GM04503 (cell line): ENCODE results near the gene EBF4.
"Not testable (repeated sequence)": the region's sequence is repeated elsewhere in the genome, so short reads cannot be mapped to it uniquely, and the experiment has no call there.

Experiments
- DNase-seq: peaks from one replicate; pipeline ENCODE4 v3.0.0-alpha.2; 2012; ENCODE audit warnings: low read depth

Gene EBF4

GRCh38 chr20:2757969-2758368, 65.4 kb downstream of the EBF4 start:
- DNase-seq, result no peak

GRCh38 chr20:2759143-2759542, 66.6 kb downstream of the EBF4 start:
- DNase-seq, result no peak

DNA sequence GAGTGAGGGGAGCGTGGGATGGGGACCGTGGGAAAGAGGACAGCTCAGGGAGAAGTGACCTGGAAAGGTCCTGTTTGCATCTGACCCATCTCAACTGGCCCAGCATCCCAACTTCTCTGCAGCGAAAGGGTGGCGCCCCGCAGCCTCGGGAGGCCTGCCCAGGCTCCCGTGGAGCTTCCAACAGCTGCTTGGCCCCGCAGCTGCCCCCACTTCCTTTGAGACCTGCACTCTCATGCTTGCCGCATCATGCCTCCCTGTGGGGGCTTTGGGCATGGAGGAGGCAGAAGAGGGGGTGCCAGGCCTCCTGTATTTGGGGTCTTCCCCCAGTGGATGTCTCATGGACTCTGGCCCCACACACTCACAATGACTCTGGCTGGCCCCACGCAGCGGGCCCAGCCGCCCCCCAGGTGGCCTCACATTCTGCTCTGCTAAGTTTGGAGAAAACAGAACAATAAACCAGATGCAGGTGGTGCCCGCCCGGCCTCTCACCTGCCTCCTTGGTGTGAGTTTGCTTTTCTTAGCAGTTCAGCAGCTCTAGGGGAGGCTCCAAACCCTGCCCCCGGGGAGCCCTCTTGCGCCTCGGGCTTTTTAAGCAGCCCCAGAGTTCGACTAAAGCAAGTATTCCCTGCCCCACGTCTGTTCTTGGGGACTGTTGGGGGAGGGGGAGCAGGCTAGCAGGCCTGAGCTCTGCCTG, 67.2 kb downstream of the EBF4 start:
- DNase-seq, result no peak

DNA sequence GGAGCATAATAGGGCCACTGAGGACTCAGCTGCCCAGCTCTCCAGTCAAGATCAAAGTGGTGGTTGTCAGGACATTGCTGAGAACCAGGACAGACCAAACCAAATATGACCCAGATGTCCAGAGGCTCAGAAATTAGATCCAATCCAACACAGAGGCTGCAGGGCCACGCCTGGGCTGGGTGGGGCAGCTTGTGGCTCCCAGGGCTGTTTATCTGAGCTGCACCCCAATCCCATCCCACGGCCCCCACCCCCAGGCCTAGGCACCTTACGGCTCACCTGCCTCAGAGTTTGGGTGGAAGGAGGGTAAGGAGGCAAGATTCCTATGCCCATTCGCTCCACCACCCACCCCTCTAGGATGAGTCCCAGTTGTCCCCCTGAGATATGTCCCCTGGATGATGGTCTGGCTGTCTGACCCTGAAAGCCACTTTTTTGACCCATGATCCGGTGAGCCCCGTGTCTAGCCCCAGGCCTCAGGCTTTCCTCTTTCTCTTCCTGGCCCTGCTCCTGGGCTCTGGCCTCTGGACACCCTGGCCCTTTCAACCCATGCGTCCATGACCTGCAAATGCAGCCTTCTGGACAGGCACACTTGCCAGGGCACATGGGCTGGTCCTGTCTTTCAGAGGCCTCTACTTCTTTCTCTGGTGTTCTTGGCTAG, 67.8 kb downstream of the EBF4 start:
- no peak for DNase-seq

DNA sequence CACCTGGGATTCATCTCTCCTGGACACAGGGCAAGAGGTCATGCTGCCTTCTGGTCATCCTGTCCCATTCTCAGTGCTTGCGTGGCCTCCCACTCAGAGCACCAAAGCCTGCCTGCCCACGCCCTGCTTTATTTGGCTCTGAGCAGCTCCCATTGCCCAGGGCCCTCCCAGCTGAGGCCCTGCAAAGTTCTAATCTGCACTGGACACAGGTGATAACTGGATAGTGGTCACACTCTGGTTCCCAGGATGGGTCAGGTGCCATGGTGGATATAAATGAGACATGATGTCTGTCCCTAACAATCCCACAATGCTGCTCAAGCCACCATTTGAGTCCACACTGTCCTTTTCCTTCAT, 68.3 kb downstream of the EBF4 start:
- DNase-seq, result no peak

DNA sequence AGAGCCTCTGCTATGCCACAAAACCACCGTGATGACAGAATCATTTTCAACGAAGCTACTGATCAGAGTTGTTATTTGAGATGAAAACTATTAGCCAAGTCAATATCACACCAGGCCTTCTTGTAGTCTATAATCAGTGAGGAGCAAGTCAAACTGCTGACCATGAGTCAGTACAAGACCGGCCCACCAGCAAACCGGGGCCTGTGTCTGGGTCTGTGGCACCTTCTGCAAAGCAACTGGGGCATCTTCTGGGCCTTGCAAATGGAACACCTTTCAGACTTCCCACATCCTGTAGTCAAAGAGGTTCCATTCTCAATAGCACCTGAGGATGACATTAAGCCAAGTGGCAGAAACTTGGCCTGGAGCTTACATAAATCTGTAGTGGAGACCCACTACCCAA, 69.3 kb downstream of the EBF4 start:
- no peak for DNase-seq

DNA sequence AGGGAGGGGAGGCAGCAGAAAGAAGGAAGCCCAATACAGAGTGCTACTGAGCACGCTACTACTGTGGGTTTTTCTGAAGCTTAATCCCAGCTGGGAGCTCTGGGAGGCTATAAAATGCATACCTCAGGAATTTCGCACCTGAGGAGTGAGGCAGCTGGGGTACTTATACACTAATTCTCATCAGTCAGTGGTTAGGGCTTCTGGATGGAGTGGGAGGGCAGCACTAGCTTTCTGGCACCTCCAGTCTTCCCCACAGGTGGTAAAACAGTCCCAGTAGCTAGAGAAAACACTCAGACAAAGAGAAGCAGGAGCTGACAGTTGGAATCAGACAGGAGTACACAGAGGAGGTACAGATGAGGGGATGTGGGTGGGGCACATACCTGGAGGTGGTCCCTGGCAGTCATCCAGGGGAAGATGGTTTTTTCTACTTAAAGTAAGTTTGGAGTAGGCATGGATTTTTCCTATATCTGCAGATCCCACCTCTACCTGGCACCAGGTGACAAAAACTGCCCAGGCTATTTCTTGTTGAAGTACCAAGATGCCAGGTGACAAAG, 70.1 kb downstream of the EBF4 start:
- DNase-seq, result no peak

GRCh38 chr20:2763186-2763585, 70.6 kb downstream of the EBF4 start:
- DNase-seq, result no peak

DNA sequence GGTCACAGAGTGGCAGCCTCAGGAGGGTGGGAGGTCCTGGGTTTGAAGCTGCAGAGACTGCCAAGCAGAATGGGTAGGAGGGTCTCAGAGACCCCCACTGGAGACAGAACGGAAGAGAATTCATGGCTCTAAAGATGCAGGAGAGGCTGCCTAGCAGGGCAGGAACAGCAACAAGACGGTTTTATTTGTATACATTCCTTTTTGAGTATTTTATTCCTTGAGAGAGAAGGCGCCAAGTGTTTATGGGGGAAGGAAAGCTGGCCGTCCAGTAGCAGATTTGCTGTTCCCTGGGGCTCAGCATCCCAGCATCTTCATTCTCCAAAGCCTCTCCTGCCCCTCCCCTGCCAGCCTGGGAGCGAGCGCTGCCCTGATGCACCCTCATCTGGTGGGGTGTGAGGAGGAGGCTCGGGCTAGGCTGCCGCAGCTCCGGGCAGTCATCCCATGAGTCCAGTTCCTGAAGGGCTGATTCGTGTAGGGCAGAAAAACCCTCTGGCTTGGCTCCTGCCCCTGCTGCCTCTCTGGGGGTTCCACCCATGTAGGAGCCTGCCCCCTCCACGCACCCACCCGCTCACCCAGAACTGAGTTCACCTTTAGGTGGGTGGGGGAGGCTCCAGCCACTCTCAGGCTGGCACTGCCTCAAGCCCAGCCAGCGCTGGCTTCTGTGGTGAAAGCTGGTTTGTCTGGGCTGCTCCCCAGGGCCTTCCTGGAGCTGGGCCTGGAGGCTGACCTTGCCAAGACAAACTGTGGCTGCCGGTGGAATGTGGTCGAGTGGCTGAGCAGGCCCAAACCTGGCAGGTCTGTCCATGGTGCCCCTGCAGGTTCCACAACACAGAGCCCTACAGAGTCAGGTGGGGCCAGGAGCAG, 75.4 kb downstream of the EBF4 start:
- peak; percentile 13 for DNase-seq

DNA sequence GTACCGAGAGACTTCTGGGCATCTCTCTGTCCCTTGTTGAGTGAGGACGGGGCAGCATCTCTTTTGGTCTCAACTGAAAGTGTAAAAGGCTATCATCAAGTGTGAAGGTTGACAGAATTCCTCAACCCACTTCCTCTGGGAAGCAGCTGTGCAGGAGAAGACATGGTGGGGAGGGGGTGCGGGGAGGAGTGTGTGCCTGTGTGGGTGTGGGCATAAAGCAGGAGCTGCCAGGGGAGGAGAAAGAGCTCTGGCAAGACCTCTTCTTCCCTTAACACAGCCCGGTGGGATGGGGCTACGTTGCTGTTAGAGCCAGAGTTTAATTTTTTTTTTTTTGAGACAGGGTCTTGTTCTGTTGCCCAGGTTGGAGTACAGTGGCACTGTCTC, 76.0 kb downstream of the EBF4 start:
- DNase-seq, result no peak

DNA sequence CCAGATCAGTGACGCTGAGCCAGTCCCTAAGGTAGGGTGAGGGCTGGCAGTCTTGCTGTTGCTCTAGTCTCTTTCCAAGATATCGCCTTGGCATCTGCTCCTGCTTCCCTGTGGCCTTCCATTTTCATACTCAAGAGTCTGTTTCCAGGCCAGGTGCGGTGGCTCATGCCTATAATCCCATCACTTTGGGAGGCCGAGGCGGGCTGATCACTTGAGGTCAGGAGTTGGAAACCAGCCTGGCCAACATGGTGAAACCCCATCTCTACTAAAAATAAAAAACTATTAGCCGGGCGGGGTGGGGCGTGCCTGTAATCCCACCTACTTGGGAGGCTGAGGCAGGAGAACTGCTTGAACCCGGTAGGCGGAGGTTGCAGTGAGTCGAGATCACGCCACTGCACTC, 77.5 kb downstream of the EBF4 start:
- not testable (repeated sequence) for DNase-seq

DNA sequence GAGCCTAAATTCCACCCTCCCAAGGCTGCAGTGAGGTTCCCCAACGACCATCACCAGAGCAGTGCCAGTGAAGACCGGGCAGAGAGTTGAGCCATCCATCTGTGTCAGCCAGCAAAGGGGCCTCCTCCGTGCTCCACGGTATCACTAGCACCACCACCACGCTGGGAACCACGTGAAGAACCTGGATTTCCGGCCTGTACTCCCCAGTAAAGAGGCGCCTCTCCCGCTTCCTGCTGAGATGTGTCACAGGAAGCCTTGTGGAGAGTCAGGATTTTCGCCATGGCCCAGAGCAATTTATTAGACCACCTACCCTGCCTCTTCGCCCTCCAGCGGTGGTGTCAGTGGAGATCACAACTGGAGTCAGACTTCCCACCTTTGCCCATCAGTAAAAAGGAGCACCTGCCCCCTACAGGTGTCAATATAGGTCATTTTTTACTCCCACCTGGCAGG, 79.1 kb downstream of the EBF4 start:
- no peak for DNase-seq

GRCh38 chr20:2773812-2774211, 81.2 kb downstream of the EBF4 start:
- no peak for DNase-seq

DNA sequence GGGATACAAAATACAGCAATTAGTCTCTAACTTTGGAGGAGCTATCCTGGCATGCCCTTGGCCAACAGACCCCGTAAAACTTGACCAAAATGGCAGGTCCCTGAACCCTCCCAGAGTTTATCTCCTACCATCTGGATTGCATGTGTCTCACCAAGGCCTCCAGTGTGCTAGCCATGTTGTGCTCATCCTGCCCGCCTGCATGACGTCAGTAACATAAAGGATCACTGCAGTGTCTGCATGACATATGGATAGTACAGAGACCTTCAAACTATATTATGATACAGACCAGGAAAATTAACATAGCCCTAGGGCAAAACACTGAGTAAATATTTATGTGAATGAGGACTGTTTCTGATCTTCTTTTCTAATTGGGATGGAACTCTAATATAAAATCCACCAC, 82.6 kb downstream of the EBF4 start:
- DNase-seq, result no peak

GRCh38 chr20:2778602-2779321, 86.2 kb downstream of the EBF4 start:
- DNase-seq, result no peak

GRCh38 chr20:2780948-2781347, 88.4 kb downstream of the EBF4 start:
- DNase-seq, result no peak

DNA sequence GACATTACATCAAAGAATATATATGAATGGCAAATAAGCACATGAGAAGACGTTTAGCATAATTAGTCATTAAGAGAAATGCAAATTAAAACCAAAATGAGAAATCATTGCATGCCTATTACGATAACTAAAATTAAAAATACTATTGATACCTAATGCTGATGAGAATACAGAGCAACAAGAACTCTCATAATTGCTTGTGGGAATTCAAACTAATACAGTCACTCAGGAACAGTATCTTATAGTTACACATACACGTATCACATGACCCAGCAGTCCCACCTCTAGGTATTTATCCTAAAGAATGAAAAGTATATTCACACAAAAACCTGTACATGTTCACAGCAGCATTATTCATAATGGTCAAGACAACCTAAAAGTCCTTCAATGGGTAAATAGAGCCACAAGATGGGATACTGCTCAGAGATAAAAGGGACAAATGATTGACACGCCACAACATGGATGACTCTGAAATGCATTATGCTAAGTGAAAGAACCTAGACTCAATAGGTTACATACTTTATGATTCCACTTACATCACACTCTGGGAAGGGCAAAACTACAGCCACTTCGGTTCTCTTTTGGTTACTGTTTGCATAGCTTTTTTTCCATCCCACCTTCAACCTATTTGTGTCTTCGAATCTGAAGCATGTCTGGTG, 91.5 kb downstream of the EBF4 start:
- DNase-seq, result no peak

GRCh38 chr20:2793471-2793870, 100.9 kb downstream of the EBF4 start:
- no peak for DNase-seq

- DNase-seq, result no peak
Measured at GRCh38 chr20:2794202-2794748, 101.7 kb downstream of the EBF4 start.

- DNase-seq, result no peak
Measured at GRCh38 chr20:2794866-2795447, 102.4 kb downstream of the EBF4 start.

GRCh38 chr20:2795451-2795850, 102.9 kb downstream of the EBF4 start:
- DNase-seq, result no peak
